IMR-90 (cell line): ENCODE measurements around the gene TYRO3. TPM values are rescaled to one million over a fixed set of nuclear protein-coding genes. Genes with fewer than 3 reads are reported as not detected.
A peak's percentile ranks its signal among the peaks of the same experiment; 100 is the strongest.

ENCODE experiments used
- ATAC-seq: fragments of 200-7000 bp; cut with Tn5 transposase; 2 replicates; pipeline ENCODE4 v1.9.1; 2020; ENCODE audit warnings: low read depth, mild to moderate bottlenecking, moderate library complexity
- BruUV-seq: library from RNA; stranded (reverse); fragments of 400-500 nt; replicated peaks from 2 replicates; lab custom pipeline; 2021; lab: Mats Ljungman, UMichigan
- CTCF ChIA-PET: fragments of 300-600 bp; formaldehyde crosslinking; extraction: SDS; loops from one replicate; lab custom pipeline; 2021; ENCODE audit warnings: antibody characterized with exemption; lab: Yijun Ruan, JAX
- POLR2A ChIA-PET: fragments of 300-600 bp; sonication (Branson Sonifier 250); formaldehyde crosslinking; loops from one replicate; lab custom pipeline; 2022; ENCODE audit warnings: antibody characterized with exemption; ENCODE audit not compliant: unreplicated experiment; lab: Charles Lee
- DNase-seq: peaks from one replicate; pipeline ENCODE4 v3.0.0; 2013
- H2AFZ ChIP-seq: replicated peaks from 2 replicates; pipeline ENCODE3; 2013; ENCODE audit warnings: low read length, mild to moderate bottlenecking; ENCODE audit not compliant: poor library complexity
- H2AK5ac ChIP-seq: 2 replicates; pipeline ENCODE4 v1.6.1; 2013; ENCODE audit warnings: low read depth, low read length, inconsistent platforms
- H2AK9ac ChIP-seq: replicated peaks from 2 replicates; pipeline ENCODE3; 2013; ENCODE audit warnings: mild to moderate bottlenecking, low read depth, low read length, moderate library complexity; ENCODE audit not compliant: poor library complexity
- H2BK120ac ChIP-seq: 2 replicates; pipeline ENCODE4 v1.6.1; 2013; ENCODE audit warnings: low read depth, low read length, inconsistent platforms
- H2BK15ac ChIP-seq: 3 replicates; pipeline ENCODE4 v1.6.1; 2013; ENCODE audit warnings: low read depth, low read length, inconsistent platforms
- H2BK20ac ChIP-seq: 2 replicates; pipeline ENCODE4 v1.6.1; 2013; ENCODE audit warnings: low read depth, mild to moderate bottlenecking, inconsistent platforms, low read length, moderate library complexity
- H2BK5ac ChIP-seq: 2 replicates; pipeline ENCODE4 v1.6.1; 2013; ENCODE audit warnings: mild to moderate bottlenecking, low read depth, low read length, inconsistent platforms; ENCODE audit not compliant: poor library complexity, severe bottlenecking
- H3K14ac ChIP-seq: replicated peaks from 2 replicates; pipeline ENCODE4 v1.6.1; 2013; ENCODE audit warnings: low read depth, low read length, inconsistent platforms
- H3K18ac ChIP-seq: 2 replicates; pipeline ENCODE4 v1.6.1; 2013; ENCODE audit warnings: low read depth, low read length, control low read depth
- H3K23ac ChIP-seq: 2 replicates; pipeline ENCODE4 v1.6.1; 2013; ENCODE audit warnings: low read depth, low read length, inconsistent platforms
- H3K27ac ChIP-seq: 2 replicates; pipeline ENCODE4 v1.5.1; 2013; ENCODE audit warnings: mild to moderate bottlenecking, control low read depth, low read length; ENCODE audit not compliant: insufficient read depth
- H3K27me3 ChIP-seq: 2 replicates; pipeline ENCODE4 v1.6.1; 2013; ENCODE audit warnings: low read length; ENCODE audit not compliant: control insufficient read depth, insufficient read depth
- H3K36me3 ChIP-seq: 2 replicates; pipeline ENCODE4 v1.6.1; 2013; ENCODE audit warnings: low read length, mixed read lengths; ENCODE audit not compliant: control insufficient read depth, insufficient read depth
- H3K4ac ChIP-seq: 2 replicates; pipeline ENCODE4 v1.6.1; 2013; ENCODE audit warnings: low read depth, low read length, inconsistent platforms
- H3K4me1 ChIP-seq: 2 replicates; pipeline ENCODE4 v1.6.1; 2013; ENCODE audit warnings: low read length, mixed read lengths; ENCODE audit not compliant: control insufficient read depth, insufficient read depth
- H3K4me2 ChIP-seq: 2 replicates; pipeline ENCODE4 v1.6.1; 2013; ENCODE audit warnings: low read depth, mild to moderate bottlenecking, control low read depth, low read length, moderate library complexity
- H3K4me3 ChIP-seq: 2 replicates; pipeline ENCODE4 v1.5.1; 2013; ENCODE audit warnings: low read depth, mild to moderate bottlenecking, control low read depth, low read length, moderate library complexity; ENCODE audit not compliant: insufficient read depth
- H3K56ac ChIP-seq: 2 replicates; pipeline ENCODE4 v1.6.1; 2013; ENCODE audit warnings: low read length, inconsistent platforms; ENCODE audit not compliant: insufficient read depth; ENCODE audit errors: extremely low read depth
- H3K79me1 ChIP-seq, 2 experiments: 2 replicates each; pipeline ENCODE4 v1.6.1; 2013; ENCODE audit warnings: low read length in 2 of 2, inconsistent platforms in 1 of 2, low read depth in 1 of 2
- H3K9ac ChIP-seq: 2 replicates; pipeline ENCODE4 v1.6.1; 2013; ENCODE audit warnings: low read depth, low read length, control low read depth
- H3K9me1 ChIP-seq: 2 replicates; pipeline ENCODE4 v1.6.1; 2013; ENCODE audit warnings: low read length, inconsistent platforms; ENCODE audit not compliant: insufficient read depth
- H3K9me3 ChIP-seq: 2 replicates; pipeline ENCODE4 v1.6.1; 2013; ENCODE audit warnings: low read length; ENCODE audit not compliant: control insufficient read depth, insufficient read depth
- H4K20me1 ChIP-seq: 2 replicates; pipeline ENCODE4 v1.6.1; 2013; ENCODE audit warnings: low read length, inconsistent platforms; ENCODE audit not compliant: insufficient read depth
- H4K5ac ChIP-seq: 2 replicates; pipeline ENCODE4 v1.6.1; 2013; ENCODE audit warnings: mild to moderate bottlenecking, low read depth, low read length, control low read depth
- H4K8ac ChIP-seq, 2 experiments: 2 replicates each; pipeline ENCODE4 v1.6.1; 2013; ENCODE audit warnings: low read depth in 2 of 2, low read length in 2 of 2, control low read depth in 1 of 2, inconsistent platforms in 1 of 2
- H4K91ac ChIP-seq: 2 replicates; pipeline ENCODE4 v1.6.1; 2013; ENCODE audit warnings: low read depth, low read length, inconsistent platforms; ENCODE audit not compliant: insufficient read depth
- BHLHE40 ChIP-seq: fragments of 150-350 bp; IDR thresholded peaks from 2 replicates; pipeline ENCODE4 v1.6.1; 2016; ENCODE audit warnings: mild to moderate bottlenecking, low read depth, low read length
- CEBPB ChIP-seq: IDR thresholded peaks from 2 replicates; pipeline ENCODE4 v1.6.1; 2012; ENCODE audit warnings: low read depth, low read length, improper control_type of control experiment
- CHD1 ChIP-seq: IDR thresholded peaks from 2 replicates; pipeline ENCODE4 v1.6.1; 2012; ENCODE audit warnings: low read depth, low read length, improper control_type of control experiment
- FOS ChIP-seq: fragments of 150-350 bp; IDR thresholded peaks from 2 replicates; pipeline ENCODE4 v1.6.1; 2016; ENCODE audit warnings: low read depth, low read length
- MAFK ChIP-seq: IDR thresholded peaks from 2 replicates; pipeline ENCODE4 v1.6.1; 2012; ENCODE audit warnings: low read depth, low read length, improper control_type of control experiment
- MAZ ChIP-seq: IDR thresholded peaks from 2 replicates; pipeline ENCODE4 v1.6.1; 2012; ENCODE audit warnings: low read depth, mild to moderate bottlenecking, low read length, improper control_type of control experiment, moderate library complexity, borderline replicate concordance
- MXI1 ChIP-seq: IDR thresholded peaks from 2 replicates; pipeline ENCODE4 v1.6.1; 2012; ENCODE audit warnings: low read depth, mild to moderate bottlenecking, low read length, moderate library complexity, borderline replicate concordance
- NFE2L2 ChIP-seq: fragments of 150-350 bp; IDR thresholded peaks from 2 replicates; pipeline ENCODE4 v1.6.1; 2016; ENCODE audit warnings: low read depth, mild to moderate bottlenecking, low read length
- POLR2A ChIP-seq: IDR thresholded peaks from 2 replicates; pipeline ENCODE4 v1.6.1; 2012; ENCODE audit warnings: mild to moderate bottlenecking, low read depth, low read length
- RAD21 ChIP-seq: IDR thresholded peaks from 2 replicates; pipeline ENCODE4 v1.6.1; 2012; ENCODE audit warnings: low read length, improper control_type of control experiment
- RCOR1 ChIP-seq: IDR thresholded peaks from 2 replicates; pipeline ENCODE4 v1.6.1; 2012; ENCODE audit warnings: mild to moderate bottlenecking, low read length, improper control_type of control experiment; ENCODE audit not compliant: insufficient replicate concordance
- RFX5 ChIP-seq: IDR thresholded peaks from 2 replicates; pipeline ENCODE4 v1.8.0; 2012; ENCODE audit warnings: low read depth, mild to moderate bottlenecking, low read length, moderate library complexity
- SMC3 ChIP-seq: fragments of 150-350 bp; IDR thresholded peaks from 2 replicates; pipeline ENCODE4 v1.6.1; 2016; ENCODE audit warnings: low read depth, mild to moderate bottlenecking, antibody characterized with exemption, low read length, moderate library complexity
- WGBS, 2 experiments: methylation state at CpG; one replicate each; pipeline versions ENCODE4 v1.1.5 to v1.1.7; 2013; ENCODE audit warnings: missing lambda C conversion rate in 2 of 2; ENCODE audit not compliant: insufficient read length in 1 of 2; ENCODE audit errors: extremely low coverage in 2 of 2; 5-methylcytosine and 5-hydroxymethylcytosine counted together
- dilution Hi-C: fragments of 300-500 bp; cut with HindIII; formaldehyde crosslinking; loops from one replicate; pipeline ENCODE4 v1.14.3; 2018; ENCODE audit warnings: low sequenced_read_pairs; ENCODE audit not compliant: unreplicated experiment
- in situ Hi-C: fragments of 300-500 bp; cut with MboI; formaldehyde crosslinking; loops from 3 replicates; pipeline ENCODE4 v1.14.3; 2019; ENCODE audit warnings: low sequenced_read_pairs, inconsistent platforms, mixed read lengths
- intact Hi-C: fragments of 100-400 bp; cut with micrococcal nuclease; formaldehyde crosslinking; loops from 2 replicates; pipeline ENCODE4 v1.10.0; 2022
- polyA plus RNA-seq, 3 experiments: library from polyadenylated mRNA; depleted of rRNA; stranded (reverse); fragments of >200 nt; gene quantifications; 2 replicates each; pipeline ENCODE4 v1.2.3, GENCODE V29; 2012; ENCODE audit warnings: low replicate concordance in 1 of 3
- total RNA-seq: library from RNA; depleted of rRNA; stranded (reverse); fragments of >200 nt; gene quantifications from 2 replicates; pipeline ENCODE4 v1.2.3, GENCODE V29; 2012
- TF ChIP-seq, protein P1 (sequence below): conservative IDR thresholded peaks from 2 replicates; pipeline ENCODE4 v1.5.1; 2012; ENCODE audit warnings: mild to moderate bottlenecking, low read depth, low read length, improper control_type of control experiment
- TF ChIP-seq, protein P2 (sequence below): fragments of 150-350 bp; IDR thresholded peaks from 2 replicates; pipeline ENCODE4 v1.6.1; 2017; ENCODE audit warnings: mild to moderate bottlenecking, antibody characterized with exemption, low read length, low read depth
- TF ChIP-seq, protein P3 (sequence below): fragments of 150-350 bp; IDR thresholded peaks from 2 replicates; pipeline ENCODE4 v1.6.1; 2016; ENCODE audit warnings: low read depth, mild to moderate bottlenecking, low read length, moderate library complexity, borderline replicate concordance

Gene TYRO3
- total and polyA plus RNA-seq, 2 of the 4 experiments (the other 2 are of a cell fraction) = 11.5 to 18.4 TPM

DNA sequence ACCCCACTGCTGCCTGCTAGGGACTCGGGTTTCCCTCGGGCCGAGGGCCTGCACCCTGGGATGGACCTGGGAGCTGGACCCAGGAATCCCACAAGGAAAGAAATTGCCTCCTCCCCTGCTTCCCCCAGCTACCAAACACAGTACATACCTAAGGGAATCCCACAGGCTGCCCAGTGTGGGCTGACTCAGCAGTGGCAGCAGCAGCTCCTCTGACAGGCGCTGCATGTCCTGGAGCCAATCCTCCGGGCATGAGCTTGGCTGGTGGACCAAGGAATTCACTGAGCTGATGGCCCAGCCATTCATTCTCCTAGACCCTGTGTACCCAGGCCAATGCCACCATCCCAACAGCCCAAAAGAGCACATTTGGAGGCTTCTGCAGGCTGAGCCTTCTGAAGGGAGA is 35.9 kb upstream of the TYRO3 start:
- no TSS peak for BruUV-seq
- Histone ChIP-seq H3K14ac (no peak overlapping the region), H4K91ac (no peak overlapping the region), H3K18ac (no peak overlapping the region), H2BK5ac (no peak overlapping the region), H4K8ac (no peak overlapping the region), H2BK20ac (no peak overlapping the region), H3K36me3 (peaks cover 53% of the 10 kb centered on the region), H3K4me2 (no peak overlapping the region), H3K4me3 (no peak overlapping the region), H3K9me3 (no peaks in the 10 kb centered on the region), H3K4ac (no peak overlapping the region), H3K27me3 (no peaks in the 10 kb centered on the region), H3K9ac (no peak overlapping the region), H2AFZ (no peak overlapping the region), H2BK15ac (no peak overlapping the region), H2AK9ac (peak overlapping the region; percentile 24), H3K9me1 (no peaks in the 10 kb centered on the region; the same call in 1 of the 2 replicates), H3K79me1 (no peaks in the 10 kb centered on the region), H3K23ac (no peak overlapping the region), H4K20me1 (no peaks in the 10 kb centered on the region), H3K27ac (no peak overlapping the region), H3K56ac (no peak overlapping the region), H2AK5ac (no peak overlapping the region), H4K5ac (no peak overlapping the region), H2BK120ac (no peak overlapping the region), H3K4me1 (no peaks in the 10 kb centered on the region)
- intact Hi-C loops = no loop called here
- TF ChIP-seq, protein P1, sequence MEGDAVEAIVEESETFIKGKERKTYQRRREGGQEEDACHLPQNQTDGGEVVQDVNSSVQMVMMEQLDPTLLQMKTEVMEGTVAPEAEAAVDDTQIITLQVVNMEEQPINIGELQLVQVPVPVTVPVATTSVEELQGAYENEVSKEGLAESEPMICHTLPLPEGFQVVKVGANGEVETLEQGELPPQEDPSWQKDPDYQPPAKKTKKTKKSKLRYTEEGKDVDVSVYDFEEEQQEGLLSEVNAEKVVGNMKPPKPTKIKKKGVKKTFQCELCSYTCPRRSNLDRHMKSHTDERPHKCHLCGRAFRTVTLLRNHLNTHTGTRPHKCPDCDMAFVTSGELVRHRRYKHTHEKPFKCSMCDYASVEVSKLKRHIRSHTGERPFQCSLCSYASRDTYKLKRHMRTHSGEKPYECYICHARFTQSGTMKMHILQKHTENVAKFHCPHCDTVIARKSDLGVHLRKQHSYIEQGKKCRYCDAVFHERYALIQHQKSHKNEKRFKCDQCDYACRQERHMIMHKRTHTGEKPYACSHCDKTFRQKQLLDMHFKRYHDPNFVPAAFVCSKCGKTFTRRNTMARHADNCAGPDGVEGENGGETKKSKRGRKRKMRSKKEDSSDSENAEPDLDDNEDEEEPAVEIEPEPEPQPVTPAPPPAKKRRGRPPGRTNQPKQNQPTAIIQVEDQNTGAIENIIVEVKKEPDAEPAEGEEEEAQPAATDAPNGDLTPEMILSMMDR = no peak
- TF ChIP-seq NFE2L2 = no peak
- TF ChIP-seq POLR2A = no peak
- TF ChIP-seq, protein P2, sequence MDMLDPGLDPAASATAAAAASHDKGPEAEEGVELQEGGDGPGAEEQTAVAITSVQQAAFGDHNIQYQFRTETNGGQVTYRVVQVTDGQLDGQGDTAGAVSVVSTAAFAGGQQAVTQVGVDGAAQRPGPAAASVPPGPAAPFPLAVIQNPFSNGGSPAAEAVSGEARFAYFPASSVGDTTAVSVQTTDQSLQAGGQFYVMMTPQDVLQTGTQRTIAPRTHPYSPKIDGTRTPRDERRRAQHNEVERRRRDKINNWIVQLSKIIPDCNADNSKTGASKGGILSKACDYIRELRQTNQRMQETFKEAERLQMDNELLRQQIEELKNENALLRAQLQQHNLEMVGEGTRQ = no peak
- TF ChIP-seq RCOR1 = no peak
- TF ChIP-seq, protein P3, sequence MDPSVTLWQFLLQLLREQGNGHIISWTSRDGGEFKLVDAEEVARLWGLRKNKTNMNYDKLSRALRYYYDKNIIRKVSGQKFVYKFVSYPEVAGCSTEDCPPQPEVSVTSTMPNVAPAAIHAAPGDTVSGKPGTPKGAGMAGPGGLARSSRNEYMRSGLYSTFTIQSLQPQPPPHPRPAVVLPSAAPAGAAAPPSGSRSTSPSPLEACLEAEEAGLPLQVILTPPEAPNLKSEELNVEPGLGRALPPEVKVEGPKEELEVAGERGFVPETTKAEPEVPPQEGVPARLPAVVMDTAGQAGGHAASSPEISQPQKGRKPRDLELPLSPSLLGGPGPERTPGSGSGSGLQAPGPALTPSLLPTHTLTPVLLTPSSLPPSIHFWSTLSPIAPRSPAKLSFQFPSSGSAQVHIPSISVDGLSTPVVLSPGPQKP = no peak
- no peak for TF ChIP-seq MXI1
- no peak for TF ChIP-seq CHD1
- TF ChIP-seq BHLHE40 = no peak
- no peak for TF ChIP-seq CEBPB
- no peak for TF ChIP-seq RAD21
- TF ChIP-seq MAFK = no peak
- TF ChIP-seq FOS = no peak
- no peak for TF ChIP-seq SMC3
- TF ChIP-seq MAZ = no peak
- no peak for TF ChIP-seq RFX5
- DNase-seq (peak; percentile 11), ATAC-seq (peak; percentile 78)
- no CpG with 5 or more reads among the region's 5 CpGs for WGBS, 2 experiments
- ChIA-PET POLR2A (interaction anchor here (0.6 kb wide), 1 partner anchor 11 kb away, joined by 4 read pairs; no protein-coding TSS in a partner anchor), CTCF (no interaction called here)
- in situ Hi-C loops = no loop called here
- dilution Hi-C loops = no loop called here
